NB4 (cell line): Measurements from ENCODE around the gene PDE6C.

ENCODE experiments used
- CTCF ChIP-seq: IDR thresholded peaks from one replicate; pipeline ENCODE4 v1.5.1; 2012; ENCODE audit warnings: low read depth, low read length
- MAX ChIP-seq: IDR thresholded peaks from 2 replicates; pipeline ENCODE4 v1.6.1; 2011; ENCODE audit warnings: low read depth, low read length
- MYC ChIP-seq: IDR thresholded peaks from 2 replicates; pipeline ENCODE4 v1.6.1; 2011; ENCODE audit warnings: low read depth, low read length
- POLR2A ChIP-seq: IDR thresholded peaks from 2 replicates; pipeline ENCODE4 v1.6.1; 2011; ENCODE audit warnings: mild to moderate bottlenecking; ENCODE audit not compliant: insufficient read length; ENCODE audit errors: extremely low read depth

GRCh38 chr10:93670372-93670771 is 58.0 kb downstream of the PDE6C start:
- no peak for TF ChIP-seq CTCF
- no peak for TF ChIP-seq POLR2A
- TF ChIP-seq MAX, result no peak
- TF ChIP-seq MYC, result no peak
